Rectal smooth muscle tissue (tissue), 1 donor: ENCODE measurements around the gene CCSAP.

ENCODE experiments used
- H3K27ac ChIP-seq: one replicate; pipeline ENCODE4 v1.7.0; 2013; ENCODE audit warnings: low read depth, low read length, inconsistent platforms
- H3K27me3 ChIP-seq: one replicate; pipeline ENCODE4 v1.7.0; 2013; ENCODE audit warnings: low read length; ENCODE audit not compliant: control insufficient read depth, insufficient read depth
- H3K36me3 ChIP-seq: one replicate; pipeline ENCODE4 v1.7.0; 2013; ENCODE audit warnings: low read length; ENCODE audit not compliant: control insufficient read depth, insufficient read depth
- H3K4me1 ChIP-seq: one replicate; pipeline ENCODE4 v1.7.0; 2013; ENCODE audit warnings: low read length; ENCODE audit not compliant: control insufficient read depth, insufficient read depth
- H3K4me3 ChIP-seq: one replicate; pipeline ENCODE4 v1.7.0; 2013; ENCODE audit warnings: low read length
- H3K9ac ChIP-seq: one replicate; pipeline ENCODE4 v1.7.0; 2013; ENCODE audit warnings: low read length

Gene CCSAP

DNA sequence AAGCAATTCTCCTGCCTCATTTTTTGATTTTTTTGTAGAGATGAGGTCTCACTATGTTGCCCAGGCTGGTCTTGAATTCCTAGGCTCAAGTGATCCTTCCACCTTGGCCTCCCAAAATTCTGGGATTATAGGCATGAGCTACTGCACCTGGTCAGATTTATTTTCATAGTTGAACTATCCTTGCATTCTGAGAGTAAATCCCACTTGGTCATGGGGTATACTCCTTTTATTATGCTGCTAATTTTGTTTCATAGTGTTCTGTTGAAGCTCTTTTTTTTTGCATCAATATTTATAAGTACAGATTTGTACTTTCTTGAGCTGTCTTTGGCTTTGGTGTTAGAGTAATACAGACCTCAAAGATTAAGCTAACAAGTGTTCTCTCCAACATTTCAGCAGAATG lies 12.8 kb upstream of the CCSAP start:
- Histone ChIP-seq H3K4me1 (no peaks in the 10 kb centered on the region), H3K36me3 (no peaks in the 10 kb centered on the region), H3K27me3 (no peaks in the 10 kb centered on the region), H3K27ac (no peak overlapping the region), H3K9ac (no peak overlapping the region), H3K4me3 (no peak overlapping the region)

DNA sequence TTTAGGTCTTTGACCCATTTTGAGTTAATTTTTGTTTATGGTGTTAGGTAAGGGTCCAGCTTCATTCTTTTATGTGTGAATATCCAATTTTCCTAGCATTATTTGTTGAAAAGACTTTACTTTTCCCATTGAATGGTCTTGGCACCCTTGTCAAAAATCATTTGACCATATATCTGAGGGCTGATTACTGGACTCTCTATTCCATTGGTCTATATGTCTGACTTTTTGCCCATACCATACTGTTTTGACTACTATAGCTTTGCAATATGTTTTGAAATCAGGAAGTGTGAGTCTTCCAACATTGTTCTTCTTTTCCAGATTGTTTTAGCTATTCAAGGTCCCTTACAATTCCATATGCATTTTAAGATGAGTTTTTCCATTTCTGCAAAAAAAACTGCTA lies 11.4 kb upstream of the CCSAP start:
- Histone ChIP-seq H3K4me3 (no peak overlapping the region), H3K9ac (no peak overlapping the region), H3K4me1 (no peaks in the 10 kb centered on the region), H3K27ac (no peak overlapping the region), H3K36me3 (no peaks in the 10 kb centered on the region), H3K27me3 (no peaks in the 10 kb centered on the region)

- no peak overlapping the region for H3K9ac ChIP-seq
- H3K36me3 ChIP-seq, result no peaks in the 10 kb centered on the region
- H3K4me3 ChIP-seq, result no peak overlapping the region
- no peaks in the 10 kb centered on the region for H3K27me3 ChIP-seq
- no peaks in the 10 kb centered on the region for H3K4me1 ChIP-seq
- H3K27ac ChIP-seq, result no peak overlapping the region
Observed at GRCh38 chr1:229352975-229353374, 10.1 kb upstream of the CCSAP start.

DNA sequence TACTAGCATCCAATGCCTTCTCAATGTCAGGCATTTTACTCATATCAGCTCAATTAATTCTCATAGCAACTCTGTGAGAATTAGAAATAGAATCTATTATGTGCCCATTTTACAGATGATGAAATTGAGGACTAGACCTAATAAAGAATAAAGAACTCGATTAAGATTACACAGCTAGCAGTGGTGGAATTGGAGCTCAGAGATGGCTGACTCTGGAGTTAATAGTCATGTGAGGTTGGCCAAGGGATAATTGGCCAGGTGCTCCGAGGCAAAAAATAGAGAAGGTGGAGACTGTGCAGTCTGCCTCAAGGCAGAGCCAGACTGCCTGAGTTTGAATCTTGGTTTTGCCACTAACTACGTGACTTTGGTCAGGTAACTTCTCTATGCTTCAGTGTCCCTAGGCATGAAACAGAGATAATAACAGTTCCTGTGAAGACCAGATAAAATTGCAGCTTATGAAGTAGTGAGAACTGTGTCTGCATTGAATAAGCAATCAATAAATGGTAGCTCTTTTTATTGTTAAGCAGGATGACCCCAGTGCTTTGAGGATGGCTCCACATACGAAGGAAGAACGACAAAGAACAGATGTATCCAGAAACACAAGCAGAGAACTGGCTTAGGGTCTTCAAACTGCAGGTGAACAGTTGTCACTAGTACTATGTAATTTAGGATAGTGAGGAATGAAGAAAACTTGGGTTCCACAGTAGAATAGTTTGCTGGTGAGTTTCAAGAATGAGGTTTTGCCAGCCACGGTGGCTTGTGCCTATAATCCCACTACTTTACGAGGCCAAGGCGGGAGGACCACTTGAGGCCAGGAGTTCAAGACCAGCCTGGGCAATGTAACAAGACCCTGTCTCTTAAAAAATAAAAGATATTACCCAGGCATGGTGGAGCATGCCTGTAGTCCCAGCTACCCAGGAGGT lies 6.9 kb upstream of the CCSAP start:
- Histone ChIP-seq H3K36me3 (no peaks in the 10 kb centered on the region), H3K4me1 (no peaks in the 10 kb centered on the region), H3K4me3 (no peak overlapping the region), H3K27ac (no peak overlapping the region), H3K27me3 (no peaks in the 10 kb centered on the region), H3K9ac (no peak overlapping the region)

GRCh38 chr1:229347528-229347927 lies 4.7 kb upstream of the CCSAP start:
- Histone ChIP-seq H3K4me3 (no peak overlapping the region), H3K9ac (no peak overlapping the region), H3K27me3 (no peaks in the 10 kb centered on the region), H3K36me3 (no peaks in the 10 kb centered on the region), H3K4me1 (no peaks in the 10 kb centered on the region), H3K27ac (no peak overlapping the region)

DNA sequence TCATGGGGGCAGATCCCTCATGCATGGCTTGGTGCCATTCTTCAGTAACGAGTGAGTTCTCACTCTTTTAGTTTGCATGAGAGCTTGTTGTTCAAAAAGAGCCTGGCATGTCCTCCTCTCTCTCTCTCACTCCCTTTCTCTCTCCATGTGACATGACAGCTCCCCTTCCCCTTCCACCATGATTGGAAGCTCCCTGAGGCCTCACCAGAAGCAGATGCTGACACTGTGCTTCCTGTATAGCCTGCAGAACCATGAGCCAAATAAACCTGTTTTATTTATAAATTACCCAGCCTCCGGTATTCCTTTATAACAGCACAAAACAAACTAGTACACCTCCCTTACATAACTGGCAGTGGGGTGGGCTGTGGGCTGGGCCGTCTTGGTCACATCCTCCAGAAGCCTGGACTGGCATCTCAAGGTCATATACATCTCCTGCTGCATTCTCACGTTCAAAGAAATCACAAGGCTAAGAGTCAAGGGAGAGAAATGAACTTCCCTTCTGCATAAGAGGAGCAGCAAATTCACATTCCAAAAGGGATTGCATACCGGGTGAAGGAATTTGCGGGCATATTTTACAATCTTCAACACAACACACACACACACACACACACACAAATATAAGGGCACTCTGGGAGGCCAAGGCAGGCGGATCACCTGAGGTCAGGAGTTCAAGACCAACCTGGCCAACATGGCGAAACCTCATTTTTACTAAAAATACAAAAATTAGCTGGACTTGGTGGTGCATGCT lies 2.3 kb upstream of the CCSAP start:
- no peak overlapping the region for H3K9ac ChIP-seq
- H3K27ac ChIP-seq, result no peak overlapping the region
- no peaks in the 10 kb centered on the region for H3K27me3 ChIP-seq
- no peak overlapping the region for H3K4me3 ChIP-seq
- H3K36me3 ChIP-seq, result no peaks in the 10 kb centered on the region
- H3K4me1 ChIP-seq, result peaks cover 3% of the 10 kb centered on the region

DNA sequence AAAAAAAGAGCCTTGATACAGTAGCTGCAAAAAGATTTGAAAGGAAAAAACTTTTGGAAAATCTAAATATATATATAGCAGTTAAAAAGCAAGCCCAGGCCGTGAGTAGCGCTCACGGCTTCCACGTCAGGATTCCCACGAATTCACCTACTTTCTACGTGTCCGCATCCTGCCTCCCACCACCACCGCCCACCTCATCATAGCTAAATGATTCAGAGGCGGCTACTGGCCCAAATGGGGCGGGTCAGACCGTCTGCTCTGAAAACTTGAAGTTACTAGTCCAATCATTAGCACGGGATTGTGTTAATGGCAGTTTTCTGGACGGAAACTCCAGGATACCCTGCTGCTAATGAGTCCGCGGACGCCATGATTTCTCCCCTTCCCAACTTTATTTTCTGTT lies 1.3 kb upstream of the CCSAP start:
- Histone ChIP-seq H3K9ac (no peak overlapping the region), H3K27ac (no peak overlapping the region), H3K4me1 (peaks cover 3% of the 10 kb centered on the region), H3K4me3 (no peak overlapping the region), H3K27me3 (no peaks in the 10 kb centered on the region), H3K36me3 (no peaks in the 10 kb centered on the region)

DNA sequence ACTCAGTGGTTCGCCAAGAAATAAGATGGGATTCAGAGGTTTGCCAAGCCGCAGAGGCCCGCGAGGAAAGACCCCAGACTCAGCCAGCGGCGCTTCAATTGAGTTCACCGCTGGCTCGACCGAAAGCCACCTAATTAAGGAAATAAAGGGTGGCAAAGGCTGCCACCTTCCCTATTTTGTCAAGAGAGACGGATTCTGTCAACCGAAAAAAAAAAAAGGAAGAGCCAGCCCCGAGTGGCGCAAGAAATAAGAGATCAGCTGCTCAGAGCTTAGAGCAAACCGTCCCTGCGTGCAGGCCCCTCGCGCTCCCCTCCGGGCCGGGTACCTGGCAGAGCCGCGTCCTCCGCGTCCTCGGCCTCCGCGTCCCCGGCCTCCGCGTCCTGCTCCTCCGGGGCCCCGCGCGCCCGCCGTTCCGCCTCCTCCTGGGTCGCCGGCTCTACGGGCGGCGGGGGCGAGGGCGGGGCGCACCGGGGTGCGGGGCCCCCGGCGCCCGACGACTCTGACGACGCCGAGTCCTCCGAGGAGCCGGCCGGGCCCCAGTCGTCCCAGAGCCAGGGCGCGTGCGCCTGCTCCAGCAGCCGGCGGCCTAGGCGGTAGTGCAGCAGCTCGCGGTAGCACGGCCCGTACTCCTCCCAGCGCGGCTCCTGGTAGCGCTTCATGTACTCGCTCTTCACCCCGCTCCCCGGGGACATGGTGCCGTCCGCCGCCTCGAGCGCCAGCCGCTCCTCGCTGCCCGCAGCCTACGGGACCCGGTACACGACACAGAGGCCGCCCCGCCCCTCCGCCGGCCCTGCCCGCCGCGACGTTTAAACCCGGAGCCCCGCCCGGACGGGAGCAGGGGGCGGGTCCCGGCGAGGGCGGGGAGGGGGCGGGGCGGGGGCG lies 832 bp downstream of the CCSAP start:
- peak overlapping the region; percentile 93 for H3K27ac ChIP-seq
- no peaks in the 10 kb centered on the region for H3K36me3 ChIP-seq
- H3K27me3 ChIP-seq, result no peaks in the 10 kb centered on the region
- peak overlapping the region; percentile 84 for H3K4me3 ChIP-seq
- peaks cover 3% of the 10 kb centered on the region for H3K4me1 ChIP-seq
- H3K9ac ChIP-seq, result no peak overlapping the region

DNA sequence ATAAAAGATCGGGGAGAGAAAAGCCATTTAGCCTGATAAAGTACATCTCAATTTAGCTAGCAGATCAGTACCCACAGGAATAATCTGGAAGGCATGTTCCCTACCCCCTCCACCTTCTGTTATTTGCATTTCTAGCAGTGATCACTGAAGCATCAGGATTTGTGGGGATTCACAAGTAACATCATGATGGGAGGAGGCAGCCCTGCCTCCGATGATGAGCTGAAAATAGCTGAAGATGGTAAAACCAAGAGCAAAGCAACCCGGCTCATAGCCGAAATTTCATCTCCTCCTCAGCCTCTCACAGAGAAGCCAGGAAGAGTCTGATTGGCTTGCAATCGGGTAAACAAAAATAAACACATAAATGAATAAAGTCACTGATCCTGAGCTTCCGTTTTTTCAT lies 2.4 kb downstream of the CCSAP start:
- Histone ChIP-seq H3K9ac (no peak overlapping the region), H3K4me3 (no peak overlapping the region), H3K27me3 (no peaks in the 10 kb centered on the region), H3K27ac (no peak overlapping the region), H3K36me3 (no peaks in the 10 kb centered on the region), H3K4me1 (peaks cover 3% of the 10 kb centered on the region)

GRCh38 chr1:229339520-229339919 lies 3.3 kb downstream of the CCSAP start:
- Histone ChIP-seq H3K4me3 (no peak overlapping the region), H3K9ac (no peak overlapping the region)

DNA sequence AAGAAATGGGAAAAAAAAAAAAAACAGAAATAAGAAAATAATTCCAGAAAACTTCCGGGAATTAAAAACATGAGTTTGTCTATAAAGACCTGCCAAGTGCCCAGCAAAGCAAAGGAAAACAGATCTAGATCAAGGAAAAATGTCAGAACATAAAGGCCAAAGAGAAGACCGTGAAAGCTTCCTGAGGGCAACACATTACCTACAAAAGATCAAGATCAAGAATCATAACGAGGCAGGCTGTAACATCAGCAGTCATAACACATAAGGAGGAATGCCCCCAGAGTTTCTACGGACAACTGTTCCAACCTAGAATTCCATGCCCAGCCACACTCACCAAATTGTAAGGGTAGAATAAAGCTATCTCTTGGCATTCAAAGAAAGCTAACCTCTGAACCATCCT lies 3.8 kb downstream of the CCSAP start:
- H3K36me3 ChIP-seq, result no peaks in the 10 kb centered on the region
- H3K27ac ChIP-seq, result no peak overlapping the region
- no peak overlapping the region for H3K9ac ChIP-seq
- peaks cover 3% of the 10 kb centered on the region for H3K4me1 ChIP-seq
- H3K27me3 ChIP-seq, result no peaks in the 10 kb centered on the region
- no peak overlapping the region for H3K4me3 ChIP-seq

More at GRCh38 chr1:229339520-229339919, 3.3 kb downstream of the CCSAP start:
- H3K27me3 ChIP-seq, result no peaks in the 10 kb centered on the region
- H3K36me3 ChIP-seq, result no peaks in the 10 kb centered on the region
- H3K4me1 ChIP-seq, result peaks cover 3% of the 10 kb centered on the region
- H3K27ac ChIP-seq, result no peak overlapping the region

- H3K36me3 ChIP-seq, result no peaks in the 10 kb centered on the region
- no peaks in the 10 kb centered on the region for H3K4me1 ChIP-seq
- H3K4me3 ChIP-seq, result no peak overlapping the region
- H3K9ac ChIP-seq, result no peak overlapping the region
- no peaks in the 10 kb centered on the region for H3K27me3 ChIP-seq
- H3K27ac ChIP-seq, result no peak overlapping the region
Observed at GRCh38 chr1:229336345-229336744, 6.5 kb downstream of the CCSAP start.
